GM19193 (cell line): Measurements from ENCODE around the gene STATH.
"Not testable (repeated sequence)": the region's sequence is repeated elsewhere in the genome, so short reads cannot be mapped to it uniquely, and the experiment has no call there.

Experiments
- POLR2A ChIP-seq: IDR thresholded peaks from 4 replicates; pipeline ENCODE4 v1.6.1; 2011; ENCODE audit not compliant: insufficient read depth, insufficient read length; ENCODE audit errors: extremely low read depth

Gene STATH

GRCh38 chr4:70028159-70028558 lies 32.4 kb downstream of the STATH start, which contains the start of gene HTN3:
TSS of gene HTN3 (plus strand) at chr4:70028459. CDS start at chr4:70030741, 2,282 bp downstream.
- TF ChIP-seq POLR2A = not testable (repeated sequence)

DNA sequence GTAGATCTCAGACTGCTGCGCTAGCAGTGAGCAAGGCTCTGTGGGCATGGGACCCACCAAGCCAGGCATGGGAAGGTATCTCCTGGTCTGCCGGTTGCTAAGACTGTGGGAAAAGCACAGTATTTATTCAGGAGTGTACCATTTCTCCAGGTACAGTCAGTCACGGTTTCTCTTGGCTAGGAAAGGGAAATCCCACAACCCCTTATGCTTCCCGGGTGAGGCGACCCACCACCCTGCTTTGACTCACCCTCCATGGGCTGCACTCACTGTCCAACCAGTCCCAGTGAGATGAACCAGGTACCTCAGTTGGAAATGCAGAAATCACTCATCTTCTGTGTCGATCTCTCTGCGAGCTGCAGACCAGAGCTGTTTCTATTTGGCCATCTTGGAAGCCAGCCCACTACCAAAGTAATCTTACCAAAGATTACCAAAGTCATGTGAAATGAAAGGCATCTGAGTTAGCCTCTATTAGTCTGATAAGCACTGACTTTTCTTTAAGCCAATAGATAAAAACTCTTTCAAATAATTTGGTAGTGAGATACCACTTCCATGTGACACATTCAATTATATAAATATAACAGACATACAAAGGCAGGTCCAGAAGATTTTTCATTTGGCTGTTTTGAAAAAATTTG lies 46.0 kb downstream of the STATH start:
- no peak for TF ChIP-seq POLR2A

DNA sequence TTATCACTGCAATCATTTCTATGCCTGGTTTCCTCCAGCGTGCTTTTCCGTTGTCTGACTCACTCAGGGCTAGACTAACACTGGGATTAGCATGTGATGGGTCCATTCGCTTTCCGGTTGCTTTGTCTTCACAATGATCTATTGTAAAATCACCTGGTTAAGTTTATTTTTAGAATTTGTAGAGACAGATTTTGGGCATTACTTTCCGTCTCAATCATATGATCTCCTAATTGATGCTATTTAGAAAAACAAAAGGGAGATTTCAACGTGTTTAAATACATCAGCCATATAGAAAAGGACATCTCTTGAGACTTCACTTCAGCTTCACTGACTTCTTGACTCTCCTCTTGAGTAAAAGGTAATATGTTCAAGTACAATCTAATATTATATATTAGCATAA lies 54.4 kb downstream of the STATH start, which contains the start of gene HTN1:
TSS of gene HTN1 (plus strand) at position 301 of the 400 bp plus-strand sequence. CDS start 2,639 bp downstream, outside the sequence.
- not testable (repeated sequence) for TF ChIP-seq POLR2A
